IMR-90 (cell line): ENCODE data around the gene THUMPD2.

ENCODE experiments used
- BHLHE40 ChIP-seq: fragments of 150-350 bp; IDR thresholded peaks from 2 replicates; pipeline ENCODE4 v1.6.1; 2016; ENCODE audit warnings: mild to moderate bottlenecking, low read depth, low read length
- CEBPB ChIP-seq: IDR thresholded peaks from 2 replicates; pipeline ENCODE4 v1.6.1; 2012; ENCODE audit warnings: low read depth, low read length, improper control_type of control experiment
- CHD1 ChIP-seq: IDR thresholded peaks from 2 replicates; pipeline ENCODE4 v1.6.1; 2012; ENCODE audit warnings: low read depth, low read length, improper control_type of control experiment
- FOS ChIP-seq: fragments of 150-350 bp; IDR thresholded peaks from 2 replicates; pipeline ENCODE4 v1.6.1; 2016; ENCODE audit warnings: low read depth, low read length
- MAFK ChIP-seq: IDR thresholded peaks from 2 replicates; pipeline ENCODE4 v1.6.1; 2012; ENCODE audit warnings: low read depth, low read length, improper control_type of control experiment
- MAZ ChIP-seq: IDR thresholded peaks from 2 replicates; pipeline ENCODE4 v1.6.1; 2012; ENCODE audit warnings: low read depth, mild to moderate bottlenecking, low read length, improper control_type of control experiment, moderate library complexity, borderline replicate concordance
- MXI1 ChIP-seq: IDR thresholded peaks from 2 replicates; pipeline ENCODE4 v1.6.1; 2012; ENCODE audit warnings: low read depth, mild to moderate bottlenecking, low read length, moderate library complexity, borderline replicate concordance
- POLR2A ChIP-seq: IDR thresholded peaks from 2 replicates; pipeline ENCODE4 v1.6.1; 2012; ENCODE audit warnings: mild to moderate bottlenecking, low read depth, low read length
- RAD21 ChIP-seq: IDR thresholded peaks from 2 replicates; pipeline ENCODE4 v1.6.1; 2012; ENCODE audit warnings: low read length, improper control_type of control experiment
- RFX5 ChIP-seq: IDR thresholded peaks from 2 replicates; pipeline ENCODE4 v1.8.0; 2012; ENCODE audit warnings: low read depth, mild to moderate bottlenecking, low read length, moderate library complexity
- SMC3 ChIP-seq: fragments of 150-350 bp; IDR thresholded peaks from 2 replicates; pipeline ENCODE4 v1.6.1; 2016; ENCODE audit warnings: low read depth, mild to moderate bottlenecking, antibody characterized with exemption, low read length, moderate library complexity
- TF ChIP-seq, protein P1 (sequence below): conservative IDR thresholded peaks from 2 replicates; pipeline ENCODE4 v1.5.1; 2012; ENCODE audit warnings: mild to moderate bottlenecking, low read depth, low read length, improper control_type of control experiment
- TF ChIP-seq, protein P2 (sequence below): fragments of 150-350 bp; IDR thresholded peaks from 2 replicates; pipeline ENCODE4 v1.6.1; 2017; ENCODE audit warnings: mild to moderate bottlenecking, antibody characterized with exemption, low read length, low read depth

DNA sequence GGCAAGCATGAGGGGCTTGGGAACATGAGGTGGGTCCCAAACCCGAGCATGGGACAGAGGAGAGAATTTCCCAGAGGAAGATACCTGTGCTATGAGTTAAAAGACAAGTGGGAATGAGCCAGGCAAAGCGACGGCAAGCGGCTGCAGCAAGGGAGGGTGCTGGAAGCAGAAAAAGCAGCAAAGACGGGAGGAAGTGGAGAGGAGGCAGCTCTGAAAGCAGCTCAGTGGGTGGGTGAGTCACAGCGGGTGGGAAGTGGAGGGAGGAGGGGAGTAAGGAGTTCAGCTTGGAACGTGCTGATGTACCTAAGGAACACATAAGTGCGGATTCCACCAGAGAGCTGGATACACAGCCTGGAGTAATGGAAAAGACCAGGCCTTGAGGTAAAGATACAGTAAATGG is 41.4 kb downstream of the THUMPD2 start:
- TF ChIP-seq, protein P1, sequence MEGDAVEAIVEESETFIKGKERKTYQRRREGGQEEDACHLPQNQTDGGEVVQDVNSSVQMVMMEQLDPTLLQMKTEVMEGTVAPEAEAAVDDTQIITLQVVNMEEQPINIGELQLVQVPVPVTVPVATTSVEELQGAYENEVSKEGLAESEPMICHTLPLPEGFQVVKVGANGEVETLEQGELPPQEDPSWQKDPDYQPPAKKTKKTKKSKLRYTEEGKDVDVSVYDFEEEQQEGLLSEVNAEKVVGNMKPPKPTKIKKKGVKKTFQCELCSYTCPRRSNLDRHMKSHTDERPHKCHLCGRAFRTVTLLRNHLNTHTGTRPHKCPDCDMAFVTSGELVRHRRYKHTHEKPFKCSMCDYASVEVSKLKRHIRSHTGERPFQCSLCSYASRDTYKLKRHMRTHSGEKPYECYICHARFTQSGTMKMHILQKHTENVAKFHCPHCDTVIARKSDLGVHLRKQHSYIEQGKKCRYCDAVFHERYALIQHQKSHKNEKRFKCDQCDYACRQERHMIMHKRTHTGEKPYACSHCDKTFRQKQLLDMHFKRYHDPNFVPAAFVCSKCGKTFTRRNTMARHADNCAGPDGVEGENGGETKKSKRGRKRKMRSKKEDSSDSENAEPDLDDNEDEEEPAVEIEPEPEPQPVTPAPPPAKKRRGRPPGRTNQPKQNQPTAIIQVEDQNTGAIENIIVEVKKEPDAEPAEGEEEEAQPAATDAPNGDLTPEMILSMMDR = no peak
- TF ChIP-seq, protein P2, sequence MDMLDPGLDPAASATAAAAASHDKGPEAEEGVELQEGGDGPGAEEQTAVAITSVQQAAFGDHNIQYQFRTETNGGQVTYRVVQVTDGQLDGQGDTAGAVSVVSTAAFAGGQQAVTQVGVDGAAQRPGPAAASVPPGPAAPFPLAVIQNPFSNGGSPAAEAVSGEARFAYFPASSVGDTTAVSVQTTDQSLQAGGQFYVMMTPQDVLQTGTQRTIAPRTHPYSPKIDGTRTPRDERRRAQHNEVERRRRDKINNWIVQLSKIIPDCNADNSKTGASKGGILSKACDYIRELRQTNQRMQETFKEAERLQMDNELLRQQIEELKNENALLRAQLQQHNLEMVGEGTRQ = no peak
- TF ChIP-seq POLR2A = peak; percentile 51
- TF ChIP-seq MXI1 = peak; percentile 12; the same call in 1 of the 2 replicates
- TF ChIP-seq FOS = peak; percentile 83
- TF ChIP-seq RAD21 = 0 out of 2 replicates have a peak, but pooled peaks have one; percentile 17
- no peak for TF ChIP-seq CEBPB
- no peak for TF ChIP-seq MAFK
- TF ChIP-seq SMC3 = no peak
- no peak for TF ChIP-seq RFX5
- TF ChIP-seq MAZ = peak; percentile 74
- TF ChIP-seq BHLHE40 = peak; percentile 88
- TF ChIP-seq CHD1 = no peak
